ENCODE data around the gene CELF2.
"Not testable (repeated sequence)": the region's sequence is repeated elsewhere in the genome, so short reads cannot be mapped to it uniquely, and the experiment has no call there.

The CELF2 gene

DNA sequence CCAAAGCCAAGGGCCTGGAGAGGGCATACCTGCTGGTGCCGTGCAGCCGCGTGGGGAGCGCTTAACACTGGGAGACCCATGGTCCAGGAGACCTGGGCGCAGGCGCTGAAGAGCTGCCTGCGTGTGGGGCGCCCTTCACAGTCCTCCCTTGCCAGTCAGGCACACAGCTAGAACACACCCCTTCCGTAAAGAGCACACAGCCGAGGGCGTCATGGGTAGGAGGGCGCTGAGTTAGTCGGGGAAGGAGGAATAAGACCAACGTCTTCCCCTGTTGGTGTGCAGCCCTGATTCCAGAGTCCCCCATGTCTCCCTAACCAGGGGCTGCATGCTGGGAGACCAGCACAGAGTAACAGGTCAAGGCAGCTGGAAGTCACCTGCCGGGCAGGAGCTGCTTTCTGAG lies 319.8 kb downstream of the CELF2 start:
- DNase-seq = no peak

DNA sequence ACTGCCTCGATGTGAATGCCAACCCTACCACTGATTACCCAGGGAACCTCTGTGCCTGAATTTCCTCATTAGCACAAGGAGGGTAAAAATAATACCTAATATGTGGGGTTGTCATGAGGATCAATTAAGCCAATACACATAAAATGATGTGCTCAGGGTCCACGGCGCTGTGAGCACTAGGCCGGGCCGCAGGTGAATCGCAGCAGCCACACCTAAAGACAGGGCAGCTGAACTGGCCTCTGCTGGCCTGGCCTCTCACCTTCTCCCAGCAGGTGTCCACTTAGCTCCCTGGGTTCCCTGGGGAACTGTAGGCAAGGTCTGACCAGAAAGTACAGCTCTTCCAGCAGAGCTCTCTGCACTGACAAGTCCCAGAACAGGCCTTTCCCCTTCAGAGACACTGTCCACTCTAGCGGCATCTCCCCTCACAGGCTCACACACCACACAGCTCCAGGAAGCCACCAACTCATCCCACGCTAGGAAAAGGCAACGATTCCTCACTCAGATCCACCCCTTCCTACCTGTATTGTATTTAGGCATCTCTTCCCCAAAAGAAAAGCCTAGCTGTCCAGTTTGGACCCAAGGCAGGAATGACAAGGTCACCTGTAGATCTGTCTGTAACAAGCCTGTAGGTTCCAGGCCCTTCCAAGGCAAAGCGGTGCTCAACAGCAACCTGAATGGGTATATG lies 320.6 kb downstream of the CELF2 start:
- DNase-seq = no peak

DNA sequence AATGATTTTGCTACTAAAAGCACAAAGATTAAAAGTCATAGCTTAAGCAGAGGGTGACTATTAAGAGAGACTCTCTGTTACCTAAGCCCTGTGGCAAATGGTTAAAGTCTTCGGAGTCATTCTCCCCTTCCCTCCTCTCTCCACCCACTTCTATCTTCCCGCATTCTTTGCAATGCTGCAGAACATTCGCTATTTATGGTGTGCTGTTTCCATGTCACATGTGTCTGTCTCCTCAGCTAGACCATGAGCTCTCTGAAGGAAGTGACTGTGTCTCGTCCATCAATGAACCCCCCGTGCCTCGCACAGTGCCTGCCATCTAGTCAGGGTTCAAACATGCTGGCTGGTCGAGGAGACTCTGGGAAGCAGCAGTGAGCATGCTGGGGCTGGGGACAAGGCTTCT lies 321.3 kb downstream of the CELF2 start:
- DNase-seq = no peak

GRCh38 chr10:11339660-11340059 lies 322.0 kb downstream of the CELF2 start:
- DNase-seq = no peak

GRCh38 chr10:11341283-11341960 lies 323.8 kb downstream of the CELF2 start:
- no peak for DNase-seq

DNA sequence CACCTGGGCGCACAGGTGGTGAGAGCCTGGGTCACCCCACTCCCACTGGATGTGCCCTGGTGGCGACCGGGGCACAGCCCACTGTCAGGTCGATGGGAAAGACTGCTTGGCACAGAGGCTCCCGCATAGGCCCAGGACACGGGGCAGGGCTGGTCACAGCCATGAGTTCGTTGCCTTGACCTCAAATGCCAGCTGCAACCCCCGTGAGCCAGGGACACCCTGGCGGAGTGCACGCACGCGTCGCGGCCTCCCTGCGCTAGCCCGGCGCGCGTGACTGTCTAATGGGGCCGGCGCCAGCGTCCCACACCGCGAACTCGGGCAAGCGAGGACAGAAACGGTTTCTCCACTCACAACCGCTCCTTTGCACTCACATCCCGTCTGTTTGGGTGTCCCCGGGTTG lies 326.4 kb downstream of the CELF2 start:
- no peak for DNase-seq

- DNase-seq = no peak
Observed at GRCh38 chr10:11344550-11344949, 326.9 kb downstream of the CELF2 start.

DNA sequence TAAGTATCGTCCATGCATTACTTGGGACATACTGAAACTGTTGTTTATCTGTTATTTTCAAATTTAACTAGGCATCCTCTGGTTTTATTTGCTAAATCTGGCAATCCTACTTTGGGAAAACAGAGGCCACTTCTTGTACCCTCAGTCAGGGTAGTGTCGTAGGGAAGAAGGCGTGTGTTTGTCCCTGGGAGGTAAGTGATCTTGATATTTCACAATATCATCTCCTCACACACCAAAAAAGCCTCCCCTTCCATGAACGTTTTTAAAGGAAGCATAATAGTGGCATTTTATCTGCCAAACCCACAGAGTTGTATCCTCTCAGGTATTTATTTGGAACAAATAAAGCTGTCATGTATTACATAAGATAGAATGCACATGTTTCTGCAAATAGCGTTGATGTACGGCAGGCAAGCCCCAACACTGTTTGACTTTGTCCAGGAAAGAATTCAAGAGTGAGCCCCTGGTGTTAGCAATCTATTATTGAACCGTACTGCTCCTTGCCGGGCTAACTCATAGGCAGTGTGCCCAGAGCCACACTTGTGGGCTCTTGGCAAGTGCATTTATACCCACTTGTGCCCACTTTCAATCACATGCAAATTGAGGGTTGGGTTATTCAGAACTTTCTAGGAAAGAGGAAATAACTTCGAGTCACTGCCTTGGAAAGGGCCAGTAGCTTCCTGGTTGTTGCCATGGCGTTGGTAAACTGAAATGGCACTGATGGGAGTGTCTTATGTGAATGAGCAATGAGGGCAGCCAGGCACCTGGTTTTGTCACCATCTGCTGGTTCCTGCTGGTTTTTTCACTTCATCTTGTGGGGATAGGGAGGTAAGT lies 327.8 kb downstream of the CELF2 start:
- no peak for DNase-seq

GRCh38 chr10:11347580-11347979 lies 329.9 kb downstream of the CELF2 start:
- DNase-seq = not testable (repeated sequence)

- no peak for DNase-seq
Observed at GRCh38 chr10:11351801-11352200, 334.1 kb downstream of the CELF2 start.

DNA sequence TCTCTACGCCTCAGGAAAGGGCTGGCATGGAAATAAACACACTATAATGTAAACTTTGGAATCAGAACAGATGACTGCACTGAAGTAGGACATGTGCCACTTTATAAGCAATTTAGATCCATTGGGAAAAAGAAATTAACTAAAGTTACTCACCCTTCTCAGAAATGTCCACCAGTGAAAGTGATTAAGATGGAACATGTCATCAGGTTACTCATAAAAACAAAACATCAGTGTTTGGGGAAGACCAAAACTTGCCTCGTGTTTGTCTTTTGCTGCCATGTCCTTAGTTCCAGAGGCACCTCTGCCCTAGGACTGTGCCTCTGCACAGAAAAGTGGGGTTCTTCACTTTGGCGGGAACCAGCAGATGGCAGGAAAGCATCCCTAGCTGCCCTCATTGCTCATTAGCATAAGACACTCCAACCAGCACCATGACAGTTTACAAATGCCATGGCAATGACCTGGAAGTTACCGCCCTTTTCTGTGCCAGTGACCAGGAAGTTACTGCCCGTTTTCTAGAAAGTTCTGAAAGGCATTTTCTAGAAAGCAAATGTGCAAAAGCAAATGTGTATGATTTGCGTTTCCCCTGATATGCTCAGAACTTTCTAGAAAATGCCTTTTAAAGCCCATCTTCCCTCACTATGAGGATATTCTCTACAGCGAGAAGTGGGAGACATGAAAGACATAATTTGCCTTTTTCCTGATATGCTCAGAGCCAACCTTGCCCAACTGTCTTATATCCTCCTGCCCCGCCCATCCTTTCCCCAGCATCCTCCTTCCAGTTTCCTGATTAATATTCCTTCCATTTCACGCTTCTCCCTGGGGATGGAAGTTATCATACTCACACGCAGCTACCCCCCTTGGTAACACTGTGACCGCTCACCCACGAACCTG lies 335.6 kb downstream of the CELF2 start:
- no peak for DNase-seq

DNA sequence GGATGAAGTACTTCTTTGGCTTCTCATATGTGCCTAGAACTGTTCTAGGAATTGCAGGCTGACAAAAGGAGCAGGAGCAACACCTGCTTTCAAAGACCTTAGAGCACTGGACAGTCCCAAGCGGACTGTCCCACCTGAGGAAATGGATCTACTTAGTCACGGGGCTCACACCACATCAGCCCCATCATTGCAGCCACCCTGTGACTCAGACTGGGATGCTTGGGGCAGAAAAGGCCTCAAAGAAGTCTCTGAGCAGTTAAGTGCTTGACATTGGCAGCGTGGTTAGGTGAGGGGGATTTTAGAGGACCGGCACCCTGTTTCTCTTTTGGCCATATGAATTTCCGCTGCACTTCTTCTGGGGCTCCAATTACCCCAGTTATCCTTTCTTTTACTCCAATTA lies 337.2 kb downstream of the CELF2 start:
- no peak for DNase-seq

DNA sequence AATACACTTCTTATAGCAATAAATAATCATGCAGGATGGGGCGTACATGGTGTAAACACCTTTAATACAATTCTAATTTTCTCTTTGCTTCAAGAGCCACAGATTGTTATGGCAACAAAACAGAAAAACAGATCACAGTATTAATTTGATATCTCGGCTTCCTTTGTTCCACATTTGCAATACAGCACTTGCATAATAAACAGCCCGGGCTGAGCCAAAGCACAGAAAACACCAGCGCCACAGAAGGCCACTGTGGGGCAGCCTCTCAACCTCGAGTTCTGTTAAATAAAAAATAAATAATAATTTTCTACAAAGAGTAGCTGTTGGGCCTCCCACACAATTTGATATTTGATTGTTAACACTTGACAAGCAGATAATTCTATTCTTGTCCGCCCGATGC lies 337.9 kb downstream of the CELF2 start:
- DNase-seq = no peak

GRCh38 chr10:11357439-11357838 lies 339.8 kb downstream of the CELF2 start:
- DNase-seq = no peak

- DNase-seq = no peak
Observed at GRCh38 chr10:11358011-11358410, 340.3 kb downstream of the CELF2 start.

DNA sequence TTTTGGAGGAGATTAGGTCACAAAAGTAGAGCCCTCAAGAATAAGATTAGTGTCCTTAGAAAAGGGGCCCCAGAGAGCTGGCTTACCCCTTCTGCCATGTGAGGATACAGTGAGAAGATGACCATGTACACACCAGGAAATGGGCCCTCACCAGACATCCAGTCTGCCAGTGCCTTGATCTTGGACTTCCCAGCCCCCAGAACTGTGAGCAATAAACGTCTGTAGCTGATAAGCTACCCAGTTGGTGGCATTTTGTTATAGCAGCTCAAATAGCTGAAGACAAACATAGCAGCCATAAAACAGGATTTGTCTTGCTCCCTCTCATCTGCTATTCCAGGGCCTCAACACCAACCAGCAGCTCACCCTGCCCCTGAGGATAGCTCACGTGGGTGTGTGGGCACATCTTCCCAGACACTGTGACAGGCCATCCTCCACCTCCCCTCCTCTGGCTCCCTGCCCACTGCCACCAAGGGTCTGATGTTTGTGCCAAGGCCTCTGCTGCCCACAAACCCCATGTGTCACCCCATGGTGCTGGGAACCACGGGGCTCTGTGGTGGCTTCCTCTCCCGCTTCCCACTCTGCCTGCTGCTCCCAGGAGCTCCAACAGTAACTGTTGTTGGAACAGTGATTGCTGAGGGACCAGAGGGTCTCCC lies 341.4 kb downstream of the CELF2 start:
- DNase-seq = no peak

- no peak for DNase-seq
Observed at GRCh38 chr10:11359869-11360268, 342.2 kb downstream of the CELF2 start.

DNA sequence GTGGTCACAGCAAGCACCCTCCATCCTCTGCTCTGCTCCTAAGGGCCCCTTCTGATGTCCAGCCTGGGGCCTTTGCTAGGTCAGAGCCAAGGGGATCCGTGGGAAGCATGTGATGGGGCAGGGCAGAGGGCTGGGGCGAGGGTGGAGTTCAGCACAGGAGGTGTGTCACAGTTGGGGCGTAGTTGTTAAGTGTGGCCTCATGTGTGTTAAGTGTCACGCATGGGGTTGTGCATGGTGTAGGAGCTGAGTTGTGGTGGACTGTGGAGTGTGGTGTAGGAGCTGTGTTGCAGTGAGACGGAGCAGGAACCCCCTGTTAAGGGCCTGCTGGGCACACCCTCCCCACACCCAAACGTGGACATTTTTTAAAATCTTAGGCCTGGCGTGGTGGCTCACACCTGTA lies 345.8 kb downstream of the CELF2 start:
- DNase-seq = no peak

- no peak for DNase-seq
Observed at GRCh38 chr10:11364241-11364640, 346.6 kb downstream of the CELF2 start.

GRCh38 chr10:11366889-11367288 lies 349.2 kb downstream of the CELF2 start:
- DNase-seq = not testable (repeated sequence)

DNA sequence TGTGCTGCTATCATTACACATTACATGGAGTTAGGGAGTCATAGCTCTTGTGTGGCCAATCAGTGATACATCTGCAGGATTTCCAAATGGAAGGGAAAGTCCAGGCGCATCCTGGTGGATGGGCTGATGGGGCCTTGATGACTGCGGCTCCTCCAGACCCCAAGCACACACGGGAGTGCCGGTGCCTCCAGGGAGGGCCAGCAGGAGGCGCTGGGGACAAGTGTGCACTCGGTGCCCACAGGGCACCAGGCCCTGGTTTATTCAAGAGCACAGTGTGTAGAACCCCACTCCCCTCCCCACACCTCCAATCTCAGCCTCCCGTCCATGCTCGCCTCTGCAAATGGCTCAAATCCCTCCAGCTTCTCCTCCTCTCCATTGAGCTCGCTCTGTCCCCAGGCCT lies 349.8 kb downstream of the CELF2 start:
- no peak for DNase-seq

DNA sequence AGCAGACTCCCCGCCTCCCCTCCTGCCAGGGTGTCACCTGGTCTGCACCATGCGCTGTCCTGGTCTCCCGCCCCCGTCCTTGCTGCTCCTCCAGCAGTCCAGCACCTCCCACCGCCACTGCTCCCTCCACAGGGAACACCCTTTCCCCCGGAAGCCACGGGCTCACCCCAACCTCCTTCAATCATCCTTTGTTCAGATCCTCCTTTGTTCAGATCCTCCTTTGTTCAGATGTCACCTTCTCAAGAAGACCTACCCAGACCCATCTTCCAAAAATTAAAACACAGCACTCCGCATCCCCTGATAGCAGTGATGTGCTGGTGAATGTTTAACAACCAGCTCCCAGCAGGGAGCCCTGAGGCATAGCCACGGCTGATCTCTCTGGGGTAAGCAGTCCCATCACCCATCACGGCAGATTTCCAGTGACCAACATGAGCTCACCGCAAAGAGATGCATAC lies 356.1 kb downstream of the CELF2 start:
- no peak for DNase-seq
